ENCODE data around the gene WEE2.
"Not testable (repeated sequence)": the region's sequence is repeated elsewhere in the genome, so short reads cannot be mapped to it uniquely, and the experiment has no call there.

DNA sequence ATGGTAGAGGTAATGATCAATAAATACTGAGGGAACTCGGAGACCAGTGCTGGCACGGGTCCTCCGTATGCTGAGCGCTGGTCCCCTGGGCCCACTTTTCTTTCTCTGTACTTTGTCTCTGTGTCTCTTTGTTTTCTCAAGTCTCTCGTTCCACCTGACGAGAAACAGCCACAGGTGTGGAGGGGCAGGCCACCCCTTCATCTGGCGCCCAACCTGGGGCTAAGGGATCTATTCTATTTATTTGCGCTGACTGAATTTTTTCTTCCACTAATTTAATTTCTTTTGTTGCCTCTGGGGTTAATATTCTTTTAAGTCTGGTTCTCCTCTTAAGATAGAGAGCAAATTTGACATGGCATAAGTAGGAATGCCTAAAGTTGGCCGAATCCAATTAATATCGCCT lies 43.8 kb downstream of the WEE2 start:
- TF ChIP-seq ZNF121 (CRISPR knock-in tag; IDR thresholded peaks at IDR 0.05); FOXJ3 (CRISPR knock-in tag; IDR thresholded peaks at IDR 0.05; ENCODE audit: borderline replicate concordance); FOXP1 (CRISPR knock-in tag; IDR thresholded peaks at IDR 0.05; ENCODE audit: borderline replicate concordance); ATF1 (CRISPR knock-in tag; IDR thresholded peaks at IDR 0.05): not testable (repeated sequence)
- TF ChIP-seq, protein P1, sequence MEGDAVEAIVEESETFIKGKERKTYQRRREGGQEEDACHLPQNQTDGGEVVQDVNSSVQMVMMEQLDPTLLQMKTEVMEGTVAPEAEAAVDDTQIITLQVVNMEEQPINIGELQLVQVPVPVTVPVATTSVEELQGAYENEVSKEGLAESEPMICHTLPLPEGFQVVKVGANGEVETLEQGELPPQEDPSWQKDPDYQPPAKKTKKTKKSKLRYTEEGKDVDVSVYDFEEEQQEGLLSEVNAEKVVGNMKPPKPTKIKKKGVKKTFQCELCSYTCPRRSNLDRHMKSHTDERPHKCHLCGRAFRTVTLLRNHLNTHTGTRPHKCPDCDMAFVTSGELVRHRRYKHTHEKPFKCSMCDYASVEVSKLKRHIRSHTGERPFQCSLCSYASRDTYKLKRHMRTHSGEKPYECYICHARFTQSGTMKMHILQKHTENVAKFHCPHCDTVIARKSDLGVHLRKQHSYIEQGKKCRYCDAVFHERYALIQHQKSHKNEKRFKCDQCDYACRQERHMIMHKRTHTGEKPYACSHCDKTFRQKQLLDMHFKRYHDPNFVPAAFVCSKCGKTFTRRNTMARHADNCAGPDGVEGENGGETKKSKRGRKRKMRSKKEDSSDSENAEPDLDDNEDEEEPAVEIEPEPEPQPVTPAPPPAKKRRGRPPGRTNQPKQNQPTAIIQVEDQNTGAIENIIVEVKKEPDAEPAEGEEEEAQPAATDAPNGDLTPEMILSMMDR (IDR thresholded peaks at IDR 0.05), result not testable (repeated sequence)
- TF ChIP-seq, protein P2, sequence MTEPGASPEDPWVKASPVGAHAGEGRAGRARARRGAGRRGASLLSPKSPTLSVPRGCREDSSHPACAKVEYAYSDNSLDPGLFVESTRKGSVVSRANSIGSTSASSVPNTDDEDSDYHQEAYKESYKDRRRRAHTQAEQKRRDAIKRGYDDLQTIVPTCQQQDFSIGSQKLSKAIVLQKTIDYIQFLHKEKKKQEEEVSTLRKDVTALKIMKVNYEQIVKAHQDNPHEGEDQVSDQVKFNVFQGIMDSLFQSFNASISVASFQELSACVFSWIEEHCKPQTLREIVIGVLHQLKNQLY (CRISPR knock-in tag; IDR thresholded peaks at IDR 0.05), result not testable (repeated sequence)
- TF ChIP-seq, protein P3, sequence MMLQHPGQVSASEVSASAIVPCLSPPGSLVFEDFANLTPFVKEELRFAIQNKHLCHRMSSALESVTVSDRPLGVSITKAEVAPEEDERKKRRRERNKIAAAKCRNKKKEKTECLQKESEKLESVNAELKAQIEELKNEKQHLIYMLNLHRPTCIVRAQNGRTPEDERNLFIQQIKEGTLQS (CRISPR knock-in tag; conservative IDR thresholded peaks at IDR 0.05), result not testable (repeated sequence)
- TF ChIP-seq, protein P4, sequence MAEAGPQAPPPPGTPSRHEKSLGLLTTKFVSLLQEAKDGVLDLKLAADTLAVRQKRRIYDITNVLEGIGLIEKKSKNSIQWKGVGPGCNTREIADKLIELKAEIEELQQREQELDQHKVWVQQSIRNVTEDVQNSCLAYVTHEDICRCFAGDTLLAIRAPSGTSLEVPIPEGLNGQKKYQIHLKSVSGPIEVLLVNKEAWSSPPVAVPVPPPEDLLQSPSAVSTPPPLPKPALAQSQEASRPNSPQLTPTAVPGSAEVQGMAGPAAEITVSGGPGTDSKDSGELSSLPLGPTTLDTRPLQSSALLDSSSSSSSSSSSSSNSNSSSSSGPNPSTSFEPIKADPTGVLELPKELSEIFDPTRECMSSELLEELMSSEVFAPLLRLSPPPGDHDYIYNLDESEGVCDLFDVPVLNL (CRISPR knock-in tag; IDR thresholded peaks at IDR 0.05; ENCODE audit: borderline replicate concordance, low read depth), result not testable (repeated sequence)
- TF ChIP-seq, protein P5, sequence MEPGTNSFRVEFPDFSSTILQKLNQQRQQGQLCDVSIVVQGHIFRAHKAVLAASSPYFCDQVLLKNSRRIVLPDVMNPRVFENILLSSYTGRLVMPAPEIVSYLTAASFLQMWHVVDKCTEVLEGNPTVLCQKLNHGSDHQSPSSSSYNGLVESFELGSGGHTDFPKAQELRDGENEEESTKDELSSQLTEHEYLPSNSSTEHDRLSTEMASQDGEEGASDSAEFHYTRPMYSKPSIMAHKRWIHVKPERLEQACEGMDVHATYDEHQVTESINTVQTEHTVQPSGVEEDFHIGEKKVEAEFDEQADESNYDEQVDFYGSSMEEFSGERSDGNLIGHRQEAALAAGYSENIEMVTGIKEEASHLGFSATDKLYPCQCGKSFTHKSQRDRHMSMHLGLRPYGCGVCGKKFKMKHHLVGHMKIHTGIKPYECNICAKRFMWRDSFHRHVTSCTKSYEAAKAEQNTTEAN (CRISPR knock-in tag; IDR thresholded peaks at IDR 0.05), result not testable (repeated sequence)
- TF ChIP-seq, protein P6, sequence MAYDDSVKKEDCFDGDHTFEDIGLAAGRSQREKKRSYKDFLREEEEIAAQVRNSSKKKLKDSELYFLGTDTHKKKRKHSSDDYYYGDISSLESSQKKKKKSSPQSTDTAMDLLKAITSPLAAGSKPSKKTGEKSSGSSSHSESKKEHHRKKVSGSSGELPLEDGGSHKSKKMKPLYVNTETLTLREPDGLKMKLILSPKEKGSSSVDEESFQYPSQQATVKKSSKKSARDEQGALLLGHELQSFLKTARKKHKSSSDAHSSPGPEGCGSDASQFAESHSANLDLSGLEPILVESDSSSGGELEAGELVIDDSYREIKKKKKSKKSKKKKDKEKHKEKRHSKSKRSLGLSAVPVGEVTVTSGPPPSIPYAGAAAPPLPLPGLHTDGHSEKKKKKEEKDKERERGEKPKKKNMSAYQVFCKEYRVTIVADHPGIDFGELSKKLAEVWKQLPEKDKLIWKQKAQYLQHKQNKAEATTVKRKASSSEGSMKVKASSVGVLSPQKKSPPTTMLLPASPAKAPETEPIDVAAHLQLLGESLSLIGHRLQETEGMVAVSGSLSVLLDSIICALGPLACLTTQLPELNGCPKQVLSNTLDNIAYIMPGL (CRISPR knock-in tag; IDR thresholded peaks at IDR 0.05), result not testable (repeated sequence)
